8988T (cell line): ENCODE results near the gene FBXW8.

Source experiments
- DNase-seq: peaks from one replicate; pipeline ENCODE4 v3.0.0; 2011

The FBXW8 gene

DNA sequence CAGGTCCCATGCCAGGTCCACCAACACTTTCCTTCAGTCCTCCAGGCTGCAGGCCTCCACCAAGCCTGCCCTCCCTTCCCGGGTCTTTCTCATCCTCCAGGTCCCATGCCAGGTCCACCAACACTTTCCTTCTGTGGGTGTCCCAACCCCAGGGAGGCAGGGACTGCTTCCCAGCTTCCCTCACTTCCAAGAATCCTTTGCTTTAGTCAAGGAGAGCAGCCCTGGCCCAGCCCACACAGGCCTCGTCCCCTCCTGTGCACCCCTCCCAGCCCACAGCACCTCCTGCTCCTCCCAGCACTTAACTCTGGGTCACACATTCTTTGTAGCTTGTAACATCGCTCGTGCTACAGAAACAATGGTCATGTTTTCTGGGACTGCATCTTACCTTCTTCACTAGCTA is 115.6 kb downstream of the FBXW8 start:
- no peak for DNase-seq

DNA sequence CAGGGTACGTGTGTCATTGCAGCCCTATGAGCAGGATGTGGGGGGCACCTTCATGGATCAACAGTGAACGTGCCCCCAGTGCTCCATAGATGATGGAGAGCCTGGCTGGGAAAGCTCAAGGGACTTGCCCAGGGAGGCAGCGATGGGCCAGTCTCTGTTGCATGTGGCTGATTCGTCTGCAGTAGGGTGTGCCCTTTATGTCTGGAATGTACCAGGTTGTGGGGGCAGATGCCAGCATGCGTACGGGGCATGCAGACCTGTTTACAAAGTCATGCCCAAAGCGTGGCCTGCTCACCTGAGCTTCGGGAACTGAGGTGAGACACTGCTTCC is 116.1 kb downstream of the FBXW8 start:
- no peak for DNase-seq

DNA sequence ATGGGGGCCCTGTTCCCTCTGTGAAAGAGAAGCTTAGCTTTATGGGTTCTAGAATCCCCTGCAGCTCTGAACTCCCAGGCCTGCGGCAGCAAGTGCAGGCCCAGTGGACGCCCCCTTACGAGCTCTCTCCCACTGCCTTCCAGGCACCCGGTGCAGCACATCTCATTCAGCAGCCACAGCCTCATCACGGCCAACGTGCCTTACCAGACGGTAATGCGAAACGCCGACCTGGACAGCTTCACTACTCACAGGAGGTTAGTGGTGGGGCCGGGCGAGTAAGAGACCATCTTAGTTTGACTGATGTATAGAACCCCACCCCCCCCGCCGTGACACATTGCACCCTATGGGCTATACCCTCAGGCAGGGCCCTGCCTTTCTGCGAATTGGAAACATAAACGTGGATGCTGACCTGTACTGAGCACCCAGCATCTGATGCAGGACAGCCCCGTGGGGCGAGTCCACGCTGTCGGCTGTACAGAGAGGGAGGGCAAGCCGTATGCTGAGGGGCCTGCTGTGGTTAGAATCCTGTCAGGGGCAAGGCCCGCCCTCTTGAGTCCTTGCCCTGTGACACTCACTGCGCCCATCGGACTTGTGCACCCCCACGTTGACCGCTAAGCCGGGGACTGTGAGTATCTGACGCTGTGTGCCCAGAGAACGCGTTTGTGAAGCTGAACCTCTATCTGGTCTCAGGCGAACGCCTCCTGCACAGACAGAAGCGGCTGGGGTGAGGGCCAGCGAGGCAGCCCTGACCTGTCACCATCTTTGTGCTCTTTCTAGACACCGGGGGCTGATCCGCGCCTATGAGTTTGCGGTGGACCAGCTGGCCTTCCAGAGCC is 116.7 kb downstream of the FBXW8 start:
- no peak for DNase-seq

DNA sequence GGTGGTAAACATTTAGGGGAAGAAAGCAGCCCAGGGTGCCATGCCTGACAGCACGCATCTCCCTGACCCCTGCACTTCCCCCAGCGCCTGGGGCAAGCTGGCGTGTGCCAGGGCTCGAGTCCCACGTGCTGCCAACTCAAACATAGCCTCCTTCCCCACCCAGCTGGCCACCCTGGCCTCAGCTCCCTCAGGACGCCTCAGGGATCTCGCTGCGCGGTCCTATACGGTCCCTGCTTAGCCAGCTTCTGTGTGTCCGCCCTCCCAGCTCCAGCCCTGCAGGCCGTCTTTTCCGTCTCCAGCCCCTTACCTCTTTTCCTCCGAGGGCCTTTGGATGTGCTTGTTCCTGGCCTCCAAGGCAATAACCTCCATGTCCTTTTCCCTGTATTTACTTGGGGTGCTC is 117.5 kb downstream of the FBXW8 start:
- no peak for DNase-seq

DNA sequence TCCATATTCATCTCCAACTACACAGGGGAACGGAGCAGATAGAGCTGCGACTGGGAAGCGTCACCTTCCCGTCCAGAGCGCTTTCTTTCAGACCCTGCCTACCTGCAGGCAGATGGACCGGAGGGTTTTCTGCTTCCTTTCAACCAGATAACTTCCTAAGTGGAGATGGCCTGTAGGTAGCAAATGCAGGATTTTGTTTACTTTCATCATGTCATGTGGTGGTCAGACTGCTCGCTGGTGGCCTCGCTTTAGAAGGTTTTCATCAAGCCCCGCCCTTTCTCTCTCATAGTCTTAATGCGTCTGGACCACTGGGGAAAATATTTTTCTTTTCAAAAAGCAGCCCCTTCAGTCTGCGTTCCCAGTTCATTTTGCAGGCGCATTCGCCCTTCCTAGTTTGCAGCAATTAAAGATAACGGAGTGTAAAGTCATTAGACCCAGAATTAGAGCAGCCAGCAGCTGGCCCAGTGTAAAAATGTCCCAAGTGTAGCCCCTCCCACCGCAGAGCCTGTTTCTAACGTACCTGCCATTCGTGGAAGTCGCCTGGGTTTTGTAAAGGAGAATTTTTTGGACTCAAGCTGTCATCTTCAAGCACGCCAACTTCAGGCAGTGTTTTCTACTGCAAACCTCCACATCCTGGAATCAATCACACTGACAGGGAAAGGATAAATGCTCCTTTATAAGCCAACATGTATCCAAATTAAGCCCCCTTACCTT is 119.6 kb downstream of the FBXW8 start:
- DNase-seq = no peak

DNA sequence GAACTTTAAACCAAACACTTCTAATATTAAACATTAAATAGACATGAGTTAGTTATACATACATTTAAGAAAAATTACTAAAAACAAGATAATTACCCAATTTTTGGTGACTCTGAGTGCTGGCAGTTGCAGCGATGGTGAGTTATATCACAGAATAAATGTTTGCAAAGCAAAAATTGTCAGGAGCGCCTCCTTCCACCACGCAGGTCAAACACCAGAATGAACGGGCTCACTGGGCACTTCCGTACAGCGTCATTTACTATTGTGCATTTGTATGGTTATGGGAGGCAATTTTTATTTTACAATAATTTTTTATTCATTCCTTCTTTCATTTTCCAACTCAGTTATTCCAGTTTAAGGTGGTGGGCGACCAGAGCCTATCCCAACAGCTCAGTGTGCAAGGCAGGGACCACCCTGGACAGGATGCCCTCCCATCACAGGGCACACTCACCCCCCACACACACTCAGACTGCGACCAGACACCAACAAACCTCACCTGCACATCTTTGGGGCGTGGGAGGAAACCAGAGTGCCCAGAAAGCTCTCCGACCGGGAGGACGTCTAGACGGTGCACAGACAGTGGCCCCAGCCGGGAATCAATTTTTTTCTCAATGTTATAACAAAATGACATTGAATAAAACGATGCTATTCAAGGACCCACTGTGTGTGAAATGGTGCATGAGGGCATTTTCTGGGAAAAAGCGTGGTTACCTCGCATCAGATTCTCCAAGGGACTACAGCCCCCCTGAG is 121.3 kb downstream of the FBXW8 start:
- DNase-seq = no peak

DNA sequence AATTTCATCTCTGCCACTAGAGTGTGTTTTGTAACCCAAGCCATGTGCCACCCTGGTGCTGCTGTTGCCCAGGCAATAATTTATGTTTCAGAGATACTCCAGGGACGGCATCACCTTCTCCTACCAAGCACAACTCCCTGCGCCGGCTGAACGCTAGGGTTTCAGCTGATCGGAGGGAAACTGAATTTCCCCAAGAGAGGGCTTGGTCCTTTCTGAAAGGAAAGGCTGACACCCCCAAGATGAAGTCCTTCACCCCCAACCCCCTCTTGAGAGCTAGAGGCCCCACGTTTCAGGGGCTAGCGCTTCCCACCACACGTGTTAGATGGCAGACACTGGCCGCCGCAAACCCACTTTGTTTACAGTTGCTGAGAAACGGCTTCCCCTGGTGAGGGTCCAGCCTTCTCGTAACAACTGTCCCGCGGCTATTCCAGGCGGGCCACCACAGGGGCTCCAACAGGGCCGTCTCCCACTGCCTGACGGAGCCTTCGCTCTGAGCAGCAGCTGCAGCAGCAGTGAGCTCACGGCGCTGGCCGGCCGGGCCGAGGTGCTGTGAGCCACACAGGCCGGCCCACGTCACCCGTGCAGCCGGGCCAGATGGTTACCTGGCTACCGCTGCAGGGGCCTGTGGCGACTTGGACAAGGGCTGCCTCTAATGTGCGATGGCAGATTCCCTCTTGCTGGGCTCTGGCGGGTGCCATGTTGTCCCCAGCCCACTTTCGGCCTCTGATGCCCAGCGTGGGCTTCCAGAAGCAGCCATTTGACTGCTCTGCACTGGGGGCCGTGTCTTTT is 122.0 kb downstream of the FBXW8 start:
- no peak for DNase-seq

DNA sequence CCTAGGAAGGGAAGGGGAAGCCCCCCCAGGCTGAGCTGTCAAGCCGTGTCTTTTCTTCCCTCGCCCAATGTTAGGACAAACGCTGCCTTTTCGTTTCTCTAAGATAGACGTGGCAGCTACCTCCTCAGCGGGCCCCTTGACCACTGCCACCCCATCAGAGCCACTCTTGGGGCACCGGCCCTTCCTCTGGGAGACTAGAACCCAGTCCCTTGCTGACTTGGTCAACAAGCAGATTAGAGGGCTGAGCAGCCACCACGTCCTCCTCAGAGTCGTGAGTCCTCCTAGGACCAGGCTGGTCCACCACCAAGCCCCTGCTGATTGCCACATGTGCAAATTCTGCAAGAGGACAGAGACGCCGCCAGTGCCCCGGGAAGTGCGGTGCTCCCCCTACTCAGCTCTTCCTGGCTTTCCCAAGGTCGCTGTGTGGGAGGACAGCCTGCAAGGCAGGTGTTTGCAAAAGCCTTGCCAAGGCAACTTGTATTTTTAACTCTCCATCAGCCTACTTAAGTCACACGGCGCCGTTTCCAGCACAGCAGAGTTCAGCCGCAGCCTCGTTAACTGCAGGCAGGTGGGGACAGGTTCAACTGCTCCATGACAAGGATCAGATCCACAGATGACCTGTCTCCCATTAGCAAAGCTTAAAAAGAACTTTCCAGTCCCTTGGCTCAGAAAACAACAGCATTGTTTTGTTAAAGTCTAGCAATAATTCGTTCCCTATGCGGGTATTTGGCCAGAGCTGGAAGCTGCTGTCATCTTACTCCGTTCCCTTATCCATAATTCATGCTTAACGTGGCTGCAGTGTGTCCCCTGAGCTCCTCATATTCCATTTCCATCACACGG is 122.9 kb downstream of the FBXW8 start:
- DNase-seq = no peak

DNA sequence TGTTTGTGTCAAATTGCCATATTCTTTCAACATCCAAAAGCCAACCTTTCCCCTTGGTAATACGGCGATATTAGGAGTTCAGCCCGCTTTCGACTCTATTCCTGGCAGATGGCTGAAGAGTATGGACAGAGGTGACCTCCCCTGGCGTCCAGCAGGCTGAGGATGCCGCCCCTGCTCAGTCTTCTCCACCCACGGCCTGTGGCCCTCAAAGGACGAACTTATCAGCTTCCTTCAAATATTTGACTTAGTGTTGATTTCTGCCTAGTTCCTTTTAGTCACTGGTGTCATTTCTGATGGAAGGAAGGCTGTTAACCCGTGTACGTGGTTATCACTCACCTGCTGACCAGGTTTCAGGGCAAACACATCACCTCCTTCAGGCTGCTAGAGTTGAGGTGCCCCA is 123.5 kb downstream of the FBXW8 start:
- no peak for DNase-seq

DNA sequence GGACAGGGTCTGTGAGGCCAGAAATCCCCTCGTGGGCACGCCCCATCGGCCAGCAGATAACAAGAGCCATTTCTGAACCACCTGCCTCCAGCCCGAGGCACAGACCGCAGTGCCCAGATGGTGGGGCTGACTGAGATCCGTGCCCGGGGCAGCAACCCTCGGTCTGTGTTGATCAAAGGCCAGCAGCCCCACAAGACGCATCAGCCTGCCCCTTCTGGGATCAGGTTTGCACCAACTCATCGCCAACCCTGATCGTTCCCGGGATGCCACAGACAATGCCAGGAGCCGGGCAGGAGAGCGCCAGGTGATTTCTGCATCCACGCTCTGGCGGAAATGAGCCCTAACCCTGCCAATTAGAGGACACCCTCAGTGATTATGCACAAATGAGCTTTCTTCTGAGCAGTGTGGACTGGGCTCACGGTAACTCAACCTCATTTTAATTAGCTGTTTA is 124.0 kb downstream of the FBXW8 start:
- no peak for DNase-seq

DNA sequence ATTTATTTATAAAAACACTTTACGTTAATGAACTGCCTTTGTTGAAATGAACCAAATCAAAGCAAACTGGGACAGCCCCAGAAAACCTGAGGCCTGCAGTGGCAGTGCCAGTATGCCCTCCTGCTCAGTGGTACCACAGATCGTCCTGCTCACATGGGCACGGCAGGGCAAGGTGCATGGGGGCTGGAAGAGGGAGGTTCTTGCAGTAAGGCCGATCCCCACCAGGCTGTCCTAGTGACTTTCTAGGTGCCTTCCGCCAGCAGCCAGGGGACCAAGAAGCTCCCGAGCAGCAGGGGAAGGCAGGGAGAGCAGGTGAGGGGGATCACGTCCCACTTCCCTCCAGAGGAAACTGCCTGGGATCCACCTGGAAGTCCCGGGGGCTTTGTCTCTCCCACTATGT is 124.5 kb downstream of the FBXW8 start:
- DNase-seq = no peak

DNA sequence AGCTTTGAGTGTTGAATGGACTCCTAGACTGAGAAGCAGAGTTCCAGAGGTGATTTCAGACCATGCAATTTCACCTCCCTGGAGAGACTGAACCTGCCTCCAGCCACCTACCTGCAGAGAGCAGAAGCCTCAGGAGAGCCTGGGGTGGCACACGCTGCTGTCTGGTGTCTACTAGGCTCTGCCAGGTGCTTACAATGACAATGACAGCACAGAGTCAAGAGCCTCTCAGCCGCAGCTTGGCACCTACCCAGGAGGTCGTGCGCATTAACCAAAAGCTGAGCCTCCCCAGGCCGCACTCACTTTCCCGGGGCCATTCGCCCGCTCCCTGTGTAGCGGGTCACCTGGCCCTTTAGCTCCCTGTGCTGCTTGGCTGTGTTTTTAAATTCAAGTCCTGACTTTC is 125.3 kb downstream of the FBXW8 start:
- no peak for DNase-seq

DNA sequence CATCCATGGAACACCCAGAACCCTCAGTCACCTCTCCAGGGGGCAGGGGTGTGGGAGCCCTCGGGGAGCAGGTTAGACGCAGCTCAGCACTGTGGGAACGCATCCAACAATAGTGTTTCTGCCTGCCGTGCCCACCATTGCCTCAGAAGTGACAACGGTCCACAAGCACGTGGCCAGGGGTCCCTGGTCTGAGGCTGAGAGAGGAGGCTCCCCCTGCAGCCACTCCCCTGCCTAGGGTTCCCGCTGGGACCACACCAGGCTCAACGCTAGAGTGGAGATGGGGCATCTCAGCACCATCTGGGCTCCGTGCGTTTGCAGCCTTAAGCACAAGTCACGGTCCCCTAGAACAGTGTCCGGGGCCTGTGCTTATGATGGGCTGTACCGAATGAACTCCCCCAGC is 125.8 kb downstream of the FBXW8 start:
- DNase-seq = no peak

DNA sequence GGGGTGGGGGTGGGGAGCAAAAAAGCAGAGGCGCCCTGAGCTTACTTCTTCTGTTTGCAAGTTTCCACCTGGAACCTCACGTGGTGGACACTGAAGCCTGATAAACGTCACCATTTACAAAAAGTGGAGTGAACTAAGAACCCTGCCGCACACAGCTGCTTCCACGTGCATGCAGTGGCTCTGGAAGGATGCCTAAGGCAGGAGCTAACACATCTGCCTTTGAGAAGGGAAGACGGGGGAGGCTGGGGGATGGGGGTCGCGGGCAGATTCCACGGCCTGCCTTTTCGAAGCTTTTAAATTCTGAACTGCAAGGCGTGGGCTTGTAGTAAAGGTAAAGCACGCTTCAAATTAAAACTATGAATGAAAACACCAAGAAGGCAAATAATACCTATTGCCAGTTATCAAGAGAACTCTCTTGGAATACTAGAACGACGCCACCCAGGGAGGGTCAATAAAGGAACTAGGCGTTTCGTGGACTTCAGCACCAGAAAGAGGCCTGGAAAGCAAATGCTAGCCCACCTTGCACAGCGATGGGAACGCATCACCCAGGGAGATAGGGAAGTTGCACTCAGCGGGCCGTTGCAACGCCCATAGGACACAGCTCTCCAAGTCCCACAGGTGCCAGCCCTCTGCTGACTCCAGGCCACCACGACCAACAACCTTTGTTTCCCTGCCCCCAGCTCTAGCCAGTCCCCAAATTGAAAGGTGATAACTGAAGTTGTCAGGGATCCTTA is 126.7 kb downstream of the FBXW8 start:
- DNase-seq = no peak

DNA sequence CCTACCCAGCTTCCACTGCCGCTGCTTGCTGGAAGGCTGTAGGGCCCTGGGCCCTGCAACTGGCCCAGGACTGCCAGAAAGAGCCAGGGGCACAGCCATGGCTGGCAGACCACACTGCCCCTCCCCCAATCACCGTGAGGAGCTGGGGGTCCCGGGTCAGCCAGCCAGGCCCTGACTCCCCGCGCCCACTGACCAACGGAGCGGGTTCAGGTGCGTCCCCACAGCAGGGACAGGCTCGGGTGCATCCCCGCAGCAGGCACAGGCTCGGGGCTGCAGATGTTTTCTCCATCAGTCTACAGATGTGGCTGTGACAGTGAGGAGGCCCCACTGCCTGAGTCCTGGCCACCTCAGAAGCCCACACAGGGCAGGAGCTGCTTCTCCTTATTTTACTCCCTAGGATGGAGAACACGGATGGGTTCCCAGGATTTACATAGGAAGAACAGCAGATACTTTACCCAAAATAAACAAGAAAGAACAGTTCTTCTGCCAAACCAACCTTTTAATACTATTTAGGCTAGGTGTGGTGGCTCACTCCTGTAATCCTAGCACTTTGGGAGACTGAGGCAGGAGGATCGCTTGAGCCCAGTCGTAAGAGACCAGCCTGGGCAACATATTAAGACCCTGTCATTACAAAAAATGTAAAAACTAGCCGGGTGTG is 127.4 kb downstream of the FBXW8 start:
- DNase-seq = no peak

DNA sequence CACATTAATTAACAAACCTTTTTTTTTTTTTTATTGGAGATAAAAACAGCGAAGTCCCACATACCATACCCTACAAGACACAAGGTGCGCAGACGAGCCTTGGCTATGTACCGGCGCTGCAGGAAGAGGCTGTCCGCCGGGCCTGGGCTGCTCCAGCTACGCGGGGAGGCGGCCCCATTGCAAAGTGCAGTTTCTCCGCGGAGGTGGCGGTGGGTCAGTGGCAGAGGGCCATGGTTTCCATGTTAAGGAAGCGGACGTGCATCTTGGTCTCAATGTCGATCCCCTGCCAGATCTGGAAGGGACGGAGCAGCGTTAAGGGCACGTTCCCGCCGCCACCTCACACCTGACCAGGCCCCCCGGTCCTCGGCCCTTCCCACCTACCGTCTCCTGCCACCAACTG is 128.2 kb downstream of the FBXW8 start:
- DNase-seq = no peak

DNA sequence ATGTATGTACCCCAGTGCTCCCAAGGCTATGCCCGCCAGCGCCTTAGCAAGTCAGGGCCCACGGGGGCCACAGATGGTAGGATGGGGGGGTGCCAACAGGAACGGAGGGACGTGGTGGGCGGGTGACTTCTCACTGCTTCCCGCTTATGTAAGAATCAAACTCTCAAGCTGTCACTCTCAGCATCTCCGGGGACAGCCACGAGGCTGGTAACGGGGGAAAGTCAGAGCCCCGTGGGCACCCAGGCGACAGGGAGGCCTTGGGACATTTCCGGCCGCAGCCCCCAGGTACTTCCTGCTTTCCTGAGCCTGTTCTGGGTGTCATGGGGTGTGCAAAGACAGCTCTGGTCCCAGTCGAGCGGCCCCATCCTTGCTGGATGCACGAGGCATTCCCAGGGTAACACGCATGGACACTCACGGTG is 129.2 kb downstream of the FBXW8 start:
- DNase-seq = no peak

DNA sequence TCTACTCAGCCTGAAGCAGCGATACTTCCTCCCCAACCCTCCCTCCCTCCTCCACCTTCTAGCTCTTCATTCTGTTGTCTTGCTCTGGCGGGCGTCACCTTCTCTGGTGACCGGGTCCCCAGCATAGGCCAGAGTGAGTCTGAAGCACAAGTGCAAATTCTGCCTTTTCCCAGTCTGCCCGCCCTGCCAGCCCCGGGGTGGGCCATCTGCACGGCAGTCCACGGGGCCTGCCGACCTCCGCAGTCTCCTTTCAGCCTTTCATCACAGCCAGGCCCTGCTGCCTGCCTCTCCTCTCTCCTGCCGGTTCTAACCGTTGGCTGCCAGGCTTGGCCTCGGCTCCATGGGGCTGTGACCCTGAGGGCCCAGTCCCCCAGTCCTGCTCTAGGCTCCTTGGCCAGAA is 129.7 kb downstream of the FBXW8 start:
- no peak for DNase-seq

DNA sequence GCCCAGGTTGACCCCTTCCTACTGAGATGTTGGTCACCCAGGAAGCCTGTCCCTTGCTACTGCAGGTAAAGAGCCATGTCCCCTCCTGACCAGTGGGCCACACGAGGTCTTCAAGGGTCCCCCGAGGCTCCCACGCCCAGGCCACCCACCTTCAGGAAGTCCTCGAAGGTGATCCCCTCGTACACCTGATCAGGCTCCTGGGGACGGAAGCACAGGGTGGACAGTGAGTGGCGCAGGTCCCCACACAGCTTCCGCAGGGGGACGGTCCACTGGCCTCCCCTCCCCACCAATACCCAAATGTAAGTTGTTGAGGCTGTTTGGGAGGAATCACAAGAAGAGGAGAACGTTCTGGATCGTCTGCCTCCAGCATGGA is 131.0 kb downstream of the FBXW8 start:
- DNase-seq = no peak

DNA sequence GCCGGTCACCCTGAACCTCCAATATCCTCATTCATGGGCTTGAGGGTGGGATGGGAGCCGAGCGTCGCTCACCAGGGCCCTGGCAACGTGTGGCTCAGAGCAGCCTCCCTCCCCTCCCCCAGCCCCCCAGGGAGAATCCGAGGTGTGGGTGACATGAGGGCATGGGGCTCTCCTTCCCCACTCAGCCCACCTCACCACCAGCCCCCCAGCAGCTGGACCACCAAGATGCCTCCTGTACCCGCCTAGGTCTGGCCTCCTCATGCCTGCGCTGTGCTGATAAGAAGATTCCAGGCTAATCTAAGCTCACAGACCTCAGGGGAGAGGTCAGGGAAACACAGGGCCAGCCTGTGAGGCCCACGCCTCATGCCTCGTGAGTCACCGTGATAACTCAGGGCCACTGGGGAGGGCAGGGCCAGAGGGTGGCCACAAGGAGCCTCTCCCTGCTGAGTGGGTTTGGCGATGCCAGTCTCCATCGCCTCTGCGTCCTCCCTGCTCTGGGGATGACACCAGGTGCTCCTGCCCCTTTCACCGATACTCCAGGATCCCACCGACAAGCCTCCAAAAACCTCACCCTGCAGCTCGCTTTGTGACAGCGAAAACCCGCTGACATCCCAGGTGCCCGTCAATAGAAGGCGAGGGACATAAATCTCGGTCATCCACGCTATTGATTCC is 131.6 kb downstream of the FBXW8 start:
- DNase-seq = no peak
